ENCODE data around the gene TANGO2. TPM values are rescaled to one million over a fixed set of nuclear protein-coding genes. Genes with fewer than 3 reads are reported as not detected.

TANGO2 gene
- total RNA-seq, 2 experiments from 2014 or later = 16.5 to 21.5 TPM

GRCh38 chr22:20052309-20053259, 31.7 kb downstream of the TANGO2 start:
- H3K9me3 Mint-ChIP-seq = peaks cover 8% of the 10 kb centered on the region
- H3K36me3 Mint-ChIP-seq = peaks cover 20% of the 10 kb centered on the region
- H3K4me1 Mint-ChIP-seq = no peaks in the 10 kb centered on the region
- H3K4me3 Mint-ChIP-seq = no peak overlapping the region
- no peak for DNase-seq
- H3K27ac Mint-ChIP-seq = no peak overlapping the region
- no peaks in the 10 kb centered on the region for H3K27me3 Mint-ChIP-seq

GRCh38 chr22:20053407-20054033, 32.6 kb downstream of the TANGO2 start:
- Mint-ChIP-seq H3K36me3 (peaks cover 11% of the 10 kb centered on the region), H3K9me3 (peaks cover 5% of the 10 kb centered on the region), H3K4me1 (no peaks in the 10 kb centered on the region), H3K4me3 (no peak overlapping the region), H3K27ac (no peak overlapping the region), H3K27me3 (no peaks in the 10 kb centered on the region)
- DNase-seq = no peak

GRCh38 chr22:20054034-20054427, 33.1 kb downstream of the TANGO2 start:
- Mint-ChIP-seq H3K4me3 (no peak overlapping the region), H3K27ac (no peak overlapping the region), H3K27me3 (no peaks in the 10 kb centered on the region), H3K9me3 (peaks cover 2% of the 10 kb centered on the region), H3K36me3 (peaks cover 5% of the 10 kb centered on the region), H3K4me1 (peaks cover 2% of the 10 kb centered on the region)
- no peak for DNase-seq

- Mint-ChIP-seq H3K4me1 (peaks cover 3% of the 10 kb centered on the region), H3K36me3 (peaks cover 3% of the 10 kb centered on the region), H3K27ac (no peak overlapping the region), H3K27me3 (no peaks in the 10 kb centered on the region), H3K4me3 (no peak overlapping the region), H3K9me3 (no peaks in the 10 kb centered on the region)
- no peak for DNase-seq
Measured at GRCh38 chr22:20054485-20054884, 33.6 kb downstream of the TANGO2 start.

- no peaks in the 10 kb centered on the region for H3K36me3 Mint-ChIP-seq
- H3K9me3 Mint-ChIP-seq = no peaks in the 10 kb centered on the region
Measured at GRCh38 chr22:20055144-20055543, 34.2 kb downstream of the TANGO2 start.

GRCh38 chr22:20055654-20056053, 34.7 kb downstream of the TANGO2 start:
- Mint-ChIP-seq H3K36me3 (no peaks in the 10 kb centered on the region), H3K27me3 (no peaks in the 10 kb centered on the region), H3K4me1 (peaks cover 7% of the 10 kb centered on the region), H3K27ac (no peak overlapping the region), H3K9me3 (no peaks in the 10 kb centered on the region), H3K4me3 (no peak overlapping the region)
- no peak for DNase-seq

More at GRCh38 chr22:20055144-20055543, 34.2 kb downstream of the TANGO2 start:
- H3K27me3 Mint-ChIP-seq = no peaks in the 10 kb centered on the region
- no peak overlapping the region for H3K4me3 Mint-ChIP-seq
- peaks cover 7% of the 10 kb centered on the region for H3K4me1 Mint-ChIP-seq
- no peak for DNase-seq
- H3K27ac Mint-ChIP-seq = no peak overlapping the region

GRCh38 chr22:20056161-20056560, 35.3 kb downstream of the TANGO2 start:
- H3K4me1 Mint-ChIP-seq = peaks cover 9% of the 10 kb centered on the region
- no peaks in the 10 kb centered on the region for H3K9me3 Mint-ChIP-seq
- H3K27me3 Mint-ChIP-seq = no peaks in the 10 kb centered on the region
- H3K4me3 Mint-ChIP-seq = no peak overlapping the region
- no peaks in the 10 kb centered on the region for H3K36me3 Mint-ChIP-seq
- H3K27ac Mint-ChIP-seq = no peak overlapping the region
- DNase-seq = no peak

- Mint-ChIP-seq H3K27me3 (no peaks in the 10 kb centered on the region), H3K9me3 (no peaks in the 10 kb centered on the region), H3K27ac (no peak overlapping the region), H3K4me3 (no peak overlapping the region), H3K36me3 (no peaks in the 10 kb centered on the region), H3K4me1 (peaks cover 9% of the 10 kb centered on the region)
- no peak for DNase-seq
Measured at GRCh38 chr22:20056696-20057386, 35.9 kb downstream of the TANGO2 start.

- Mint-ChIP-seq H3K4me3 (no peak overlapping the region), H3K27ac (no peak overlapping the region), H3K36me3 (no peaks in the 10 kb centered on the region), H3K4me1 (peaks cover 9% of the 10 kb centered on the region), H3K27me3 (no peaks in the 10 kb centered on the region), H3K9me3 (no peaks in the 10 kb centered on the region)
- no peak for DNase-seq
Measured at GRCh38 chr22:20057596-20058268, 36.8 kb downstream of the TANGO2 start.

- no peak for DNase-seq
- peaks cover 9% of the 10 kb centered on the region for H3K4me1 Mint-ChIP-seq
- no peaks in the 10 kb centered on the region for H3K36me3 Mint-ChIP-seq
- no peaks in the 10 kb centered on the region for H3K9me3 Mint-ChIP-seq
- no peaks in the 10 kb centered on the region for H3K27me3 Mint-ChIP-seq
- H3K27ac Mint-ChIP-seq = peak overlapping the region; percentile 38
- no peak overlapping the region for H3K4me3 Mint-ChIP-seq
Measured at GRCh38 chr22:20058989-20059770, 38.3 kb downstream of the TANGO2 start.

GRCh38 chr22:20060700-20061480, 40.0 kb downstream of the TANGO2 start:
- H3K27me3 Mint-ChIP-seq = no peaks in the 10 kb centered on the region
- no peak overlapping the region for H3K27ac Mint-ChIP-seq
- DNase-seq = no peak
- H3K36me3 Mint-ChIP-seq = no peaks in the 10 kb centered on the region
- no peaks in the 10 kb centered on the region for H3K9me3 Mint-ChIP-seq
- peaks cover 9% of the 10 kb centered on the region for H3K4me1 Mint-ChIP-seq
- no peak overlapping the region for H3K4me3 Mint-ChIP-seq

- no peak overlapping the region for H3K4me3 Mint-ChIP-seq
- no peaks in the 10 kb centered on the region for H3K36me3 Mint-ChIP-seq
- H3K9me3 Mint-ChIP-seq = no peaks in the 10 kb centered on the region
- DNase-seq = no peak
- H3K27ac Mint-ChIP-seq = no peak overlapping the region
- peaks cover 9% of the 10 kb centered on the region for H3K4me1 Mint-ChIP-seq
- no peaks in the 10 kb centered on the region for H3K27me3 Mint-ChIP-seq
Measured at GRCh38 chr22:20061481-20061861, 40.6 kb downstream of the TANGO2 start.

- Mint-ChIP-seq H3K4me1 (peaks cover 9% of the 10 kb centered on the region), H3K9me3 (no peaks in the 10 kb centered on the region), H3K4me3 (no peak overlapping the region), H3K27me3 (no peaks in the 10 kb centered on the region), H3K36me3 (no peaks in the 10 kb centered on the region), H3K27ac (no peak overlapping the region)
- no peak for DNase-seq
Measured at GRCh38 chr22:20062043-20062765, 41.3 kb downstream of the TANGO2 start.
